Mesodermal cell (in vitro differentiated cells): ENCODE results near the gene TTC27.

ENCODE experiments used
- H3K27ac ChIP-seq: 2 replicates; pipeline ENCODE4 v1.7.0; 2013; ENCODE audit warnings: mild to moderate bottlenecking, low read depth, low read length, moderate library complexity; ENCODE audit not compliant: severe bottlenecking
- H3K36me3 ChIP-seq: 2 replicates; pipeline ENCODE4 v1.7.1; 2013; ENCODE audit warnings: mild to moderate bottlenecking, low read length, moderate library complexity; ENCODE audit not compliant: control insufficient read depth, insufficient read depth
- H3K4me1 ChIP-seq: one replicate; pipeline ENCODE4 v1.7.1; 2013; ENCODE audit warnings: mild to moderate bottlenecking, low read length; ENCODE audit not compliant: insufficient read depth, control insufficient read depth, poor library complexity, severe bottlenecking
- H3K4me3 ChIP-seq: 2 replicates; pipeline ENCODE4 v1.7.0; 2013; ENCODE audit warnings: low read length, control low read depth, mild to moderate bottlenecking; ENCODE audit not compliant: insufficient read depth, poor library complexity, severe bottlenecking; ENCODE audit errors: extremely low read depth
- H3K9me3 ChIP-seq: 2 replicates; pipeline ENCODE4 v1.7.1; 2013; ENCODE audit warnings: mild to moderate bottlenecking, low read length, moderate library complexity; ENCODE audit not compliant: control insufficient read depth
- WGBS, 2 experiments: methylation state at CpG; one replicate each; pipeline ENCODE4 v1.1.5; 2013; ENCODE audit warnings: missing lambda C conversion rate in 2 of 2; ENCODE audit not compliant: insufficient coverage in 2 of 2; 5-methylcytosine and 5-hydroxymethylcytosine counted together

Gene TTC27

DNA sequence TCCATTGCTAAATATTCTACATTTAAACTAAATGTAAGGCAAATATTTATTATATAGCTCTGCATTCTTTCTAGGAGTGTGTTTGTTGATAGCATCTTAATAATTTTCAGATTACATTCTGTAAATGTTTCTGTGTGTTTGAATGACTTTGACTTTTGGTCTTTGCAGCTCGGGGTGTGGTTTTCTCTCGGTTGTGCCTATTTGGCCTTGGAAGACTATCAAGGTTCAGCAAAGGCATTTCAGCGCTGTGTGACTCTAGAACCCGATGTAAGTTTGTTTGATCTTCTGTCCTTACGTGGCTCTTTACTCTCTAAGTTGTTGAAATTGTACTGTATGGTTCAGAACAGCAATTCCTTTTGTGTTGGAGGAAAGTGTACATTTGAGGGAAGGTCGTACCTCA, 149.9 kb downstream of the TTC27 start:
- H3K27ac ChIP-seq = no peak overlapping the region
- H3K36me3 ChIP-seq = peaks cover 12% of the 10 kb centered on the region
- WGBS, 2 experiments = 93% methylated on average over 3 to 4 of the region's 6 CpGs
- peaks cover 5% of the 10 kb centered on the region for H3K9me3 ChIP-seq
- H3K4me3 ChIP-seq = no peak overlapping the region
- H3K4me1 ChIP-seq = peaks cover 8% of the 10 kb centered on the region

GRCh38 chr2:32780961-32781360, 153.1 kb downstream of the TTC27 start:
- H3K4me1 ChIP-seq = no peaks in the 10 kb centered on the region
- peaks cover 5% of the 10 kb centered on the region for H3K9me3 ChIP-seq
- WGBS, 2 experiments = 100% methylated on average over 1 of the region's 2 CpGs
- H3K27ac ChIP-seq = no peak overlapping the region
- H3K36me3 ChIP-seq = peaks cover 12% of the 10 kb centered on the region
- H3K4me3 ChIP-seq = no peak overlapping the region

GRCh38 chr2:32783469-32783868, 155.6 kb downstream of the TTC27 start:
- no peak overlapping the region for H3K4me3 ChIP-seq
- peaks cover 5% of the 10 kb centered on the region for H3K9me3 ChIP-seq
- no peak overlapping the region for H3K27ac ChIP-seq
- H3K36me3 ChIP-seq = peaks cover 12% of the 10 kb centered on the region
- 90% methylated on average over 2 of the region's 2 CpGs; no CpG with 5 or more reads in 1 of the 2 experiments for WGBS, 2 experiments
- H3K4me1 ChIP-seq = no peaks in the 10 kb centered on the region

DNA sequence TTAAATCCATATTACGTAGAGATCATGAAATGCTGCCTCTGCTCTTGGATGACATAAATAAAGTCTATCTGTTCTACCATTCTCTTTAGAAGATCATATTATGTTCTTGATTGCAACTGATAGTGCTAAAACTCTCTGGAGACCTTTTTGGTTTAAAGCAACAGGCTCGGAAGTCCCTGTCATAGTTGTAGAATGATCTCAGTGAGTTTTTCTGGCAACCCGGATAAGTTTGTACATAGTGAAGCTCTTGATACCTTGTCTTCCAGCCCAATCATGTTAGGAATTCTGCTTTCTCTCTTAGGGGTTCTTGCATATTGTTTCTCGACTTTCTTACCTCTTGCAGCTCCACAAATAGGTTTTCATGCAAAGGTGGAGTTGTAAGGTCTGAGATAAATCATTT, 156.1 kb downstream of the TTC27 start:
- Histone ChIP-seq H3K4me3 (no peak overlapping the region), H3K36me3 (peaks cover 9% of the 10 kb centered on the region), H3K9me3 (peaks cover 5% of the 10 kb centered on the region), H3K27ac (no peak overlapping the region), H3K4me1 (no peaks in the 10 kb centered on the region)
- WGBS, 2 experiments = 89% methylated on average over 2 of the region's 4 CpGs; no CpG with 5 or more reads in 1 of the 2 experiments

DNA sequence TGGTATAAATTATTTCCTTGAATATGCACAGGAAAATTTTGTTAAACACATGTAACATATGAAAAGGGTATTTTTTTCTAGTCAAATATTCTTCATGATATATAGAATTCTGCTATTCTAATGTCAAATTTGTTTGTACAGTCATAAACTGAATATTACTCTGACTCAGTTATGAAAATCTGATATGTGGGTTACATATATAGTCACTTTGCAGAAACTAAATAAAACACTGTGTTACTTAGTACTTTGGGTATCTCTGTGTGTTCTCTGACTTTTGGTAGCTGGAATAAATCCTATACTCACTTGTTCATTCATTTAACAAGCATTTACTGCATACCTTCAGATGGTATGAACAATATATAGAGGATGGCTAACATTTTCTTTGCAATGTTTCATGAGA, 159.4 kb downstream of the TTC27 start:
- H3K27ac ChIP-seq = no peak overlapping the region
- H3K4me1 ChIP-seq = no peaks in the 10 kb centered on the region
- H3K36me3 ChIP-seq = no peaks in the 10 kb centered on the region
- no peaks in the 10 kb centered on the region for H3K9me3 ChIP-seq
- H3K4me3 ChIP-seq = no peak overlapping the region

DNA sequence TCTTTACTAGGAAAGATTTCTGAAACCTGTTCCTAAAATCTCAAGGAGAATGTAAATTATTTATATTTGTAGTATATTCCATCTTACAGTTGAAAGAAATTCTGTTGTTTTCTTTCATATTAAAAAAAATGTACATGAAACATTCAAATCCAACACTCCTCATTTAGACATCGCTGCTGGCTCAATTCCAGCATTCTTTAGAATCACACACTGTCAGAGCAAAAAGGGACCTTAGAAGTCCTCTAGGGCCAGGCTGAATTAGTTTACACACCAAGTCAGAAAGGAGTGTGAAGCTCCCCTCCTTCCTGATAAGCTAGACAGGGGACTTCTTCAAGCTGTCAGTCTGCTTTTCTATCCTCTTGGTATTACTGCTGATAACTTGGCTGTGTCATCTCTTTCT, 160.3 kb downstream of the TTC27 start:
- Histone ChIP-seq H3K4me3 (no peak overlapping the region), H3K9me3 (no peaks in the 10 kb centered on the region), H3K27ac (no peak overlapping the region), H3K4me1 (no peaks in the 10 kb centered on the region), H3K36me3 (no peaks in the 10 kb centered on the region)
- 100% methylated on average over 1 of the region's 1 CpG; no CpG with 5 or more reads in 1 of the 2 experiments for WGBS, 2 experiments

GRCh38 chr2:32792416-32792815, 164.6 kb downstream of the TTC27 start:
- Histone ChIP-seq H3K36me3 (no peaks in the 10 kb centered on the region), H3K4me3 (no peak overlapping the region), H3K9me3 (no peaks in the 10 kb centered on the region), H3K27ac (peak overlapping the region; percentile 23), H3K4me1 (no peaks in the 10 kb centered on the region)
- 100% methylated on average over 1 of the region's 1 CpG for WGBS, 2 experiments

DNA sequence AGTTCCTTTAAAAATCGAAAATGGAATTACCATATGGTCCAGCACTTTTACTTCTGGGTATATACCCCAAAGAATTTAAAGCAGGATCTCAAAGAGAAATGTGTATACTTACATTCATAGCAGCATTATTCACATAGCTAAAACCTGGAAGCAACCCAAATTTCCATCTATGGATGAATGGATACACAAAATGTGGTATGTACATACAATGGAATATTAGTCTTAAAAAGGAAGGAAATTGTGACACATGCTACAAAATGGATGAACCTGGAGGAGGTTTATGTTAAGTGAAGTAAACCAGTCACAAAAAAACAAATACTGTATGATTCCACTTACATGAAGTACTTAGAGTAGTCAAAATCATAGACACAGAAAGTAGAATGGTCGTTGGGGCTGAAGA, 171.0 kb downstream of the TTC27 start:
- Histone ChIP-seq H3K27ac (no peak overlapping the region), H3K36me3 (no peaks in the 10 kb centered on the region)
- WGBS, 2 experiments = 86% methylated on average over 1 of the region's 2 CpGs; no CpG with 5 or more reads in 1 of the 2 experiments

DNA sequence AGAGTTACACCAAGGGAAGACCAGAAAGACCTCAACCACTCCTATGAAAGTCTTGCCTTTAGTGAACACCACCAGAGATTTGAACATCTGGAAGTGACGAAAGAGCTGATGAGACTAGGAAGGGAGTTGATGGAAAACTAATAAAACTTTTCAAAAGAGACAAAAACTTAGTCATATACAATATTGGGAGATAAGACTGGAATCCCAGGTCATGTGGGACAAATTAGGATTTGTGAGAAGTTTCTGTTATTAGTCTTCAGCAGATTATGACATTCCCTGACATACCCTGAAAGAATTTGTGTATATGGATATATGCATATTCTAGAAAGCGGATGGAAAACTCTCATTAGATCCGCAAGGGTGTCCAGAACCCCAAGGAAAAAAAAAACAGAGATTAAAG, 173.9 kb downstream of the TTC27 start:
- H3K4me1 ChIP-seq = peaks cover 4% of the 10 kb centered on the region
- H3K36me3 ChIP-seq = no peaks in the 10 kb centered on the region
- H3K27ac ChIP-seq = no peak overlapping the region
- H3K9me3 ChIP-seq = no peaks in the 10 kb centered on the region
- WGBS, 2 experiments = 94 to 100% methylated on average over 2 of the region's 3 CpGs
- H3K4me3 ChIP-seq = no peak overlapping the region

More for the DNA sequence above, 171.0 kb downstream of the TTC27 start:
- no peak overlapping the region for H3K4me3 ChIP-seq
- no peaks in the 10 kb centered on the region for H3K9me3 ChIP-seq
- H3K4me1 ChIP-seq = no peaks in the 10 kb centered on the region

GRCh38 chr2:32802877-32803276, 175.0 kb downstream of the TTC27 start:
- 71 to 93% methylated on average over 1 to 3 of the region's 4 CpGs for WGBS, 2 experiments
- Histone ChIP-seq H3K9me3 (no peaks in the 10 kb centered on the region), H3K27ac (no peak overlapping the region), H3K36me3 (no peaks in the 10 kb centered on the region), H3K4me1 (peaks cover 4% of the 10 kb centered on the region), H3K4me3 (no peak overlapping the region)

- H3K36me3 ChIP-seq = no peaks in the 10 kb centered on the region
- no peak overlapping the region for H3K4me3 ChIP-seq
- H3K27ac ChIP-seq = no peak overlapping the region
- H3K4me1 ChIP-seq = peaks cover 4% of the 10 kb centered on the region
- no peaks in the 10 kb centered on the region for H3K9me3 ChIP-seq
- WGBS, 2 experiments = no CpG with 5 or more reads among the region's 2 CpGs
These were observed 176.4 kb downstream of the TTC27 start for GRCh38 chr2:32804205-32804604.
